A204.1 (cell line): ENCODE results near the gene KRTAP3-2.
"Not testable (repeated sequence)": the region's sequence is repeated elsewhere in the genome, so short reads cannot be mapped to it uniquely, and the experiment has no call there.

Experiments
- FAIRE-seq: peaks from 2 replicates; lab custom pipeline; 2012; peaks lifted over from hg19 to GRCh38; lab: Jason Lieb, UNC

The KRTAP3-2 gene

GRCh38 chr17:40999563-40999962, at the start of gene KRTAP3-2:
TSS of gene KRTAP3-2 (minus strand) at chr17:40999906. CDS start at chr17:40999853, 53 bp downstream.
- not testable (repeated sequence) for FAIRE-seq

- no peak for FAIRE-seq
These were observed 49.4 kb upstream of the KRTAP3-2 start for GRCh38 chr17:41049110-41049509.

DNA sequence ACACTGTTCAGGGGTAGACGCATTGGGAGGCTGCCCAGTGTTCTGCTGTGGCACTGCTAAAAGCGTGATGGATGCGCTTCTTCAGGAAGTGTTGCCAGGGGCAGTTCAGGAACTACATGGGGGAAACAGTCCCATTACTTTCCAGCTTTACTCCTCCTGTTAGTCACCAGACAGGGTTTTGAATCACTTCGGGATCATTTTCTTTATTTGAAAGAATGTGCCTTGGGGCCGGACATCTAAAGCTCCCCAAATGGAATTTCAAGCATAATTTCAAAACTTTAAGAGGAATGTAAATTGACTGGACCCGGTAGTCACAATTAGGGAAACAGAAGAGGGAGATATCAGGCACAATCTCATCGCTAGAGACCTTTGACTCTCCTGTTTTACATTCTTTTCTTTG, 48.7 kb upstream of the KRTAP3-2 start:
- FAIRE-seq, result no peak

GRCh38 chr17:41046735-41047465, 47.2 kb upstream of the KRTAP3-2 start, which contains the start of gene KRTAP2-1:
TSS of gene KRTAP2-1 (minus strand) at chr17:41047316. CDS start at chr17:41047267, 49 bp downstream.
- not testable (repeated sequence) for FAIRE-seq

DNA sequence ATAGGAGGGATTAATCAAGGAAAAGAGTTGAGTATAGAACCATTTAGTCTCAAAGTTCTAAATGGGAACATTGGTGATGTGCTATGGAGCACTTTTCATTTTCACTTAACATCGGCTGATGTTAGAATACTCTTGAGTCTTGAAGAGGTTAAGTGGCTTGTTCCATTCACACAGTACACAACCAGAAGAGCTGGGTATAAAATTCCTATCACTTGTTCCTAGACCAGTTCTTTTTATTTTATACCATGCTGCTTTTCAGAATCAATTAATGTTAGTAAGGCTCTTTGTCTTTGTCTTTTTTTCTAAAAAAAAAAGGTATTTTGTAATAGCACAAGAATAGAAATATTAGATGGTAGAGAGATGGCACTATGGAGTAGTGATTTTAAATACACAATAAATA, 43.2 kb upstream of the KRTAP3-2 start:
- FAIRE-seq, result no peak

DNA sequence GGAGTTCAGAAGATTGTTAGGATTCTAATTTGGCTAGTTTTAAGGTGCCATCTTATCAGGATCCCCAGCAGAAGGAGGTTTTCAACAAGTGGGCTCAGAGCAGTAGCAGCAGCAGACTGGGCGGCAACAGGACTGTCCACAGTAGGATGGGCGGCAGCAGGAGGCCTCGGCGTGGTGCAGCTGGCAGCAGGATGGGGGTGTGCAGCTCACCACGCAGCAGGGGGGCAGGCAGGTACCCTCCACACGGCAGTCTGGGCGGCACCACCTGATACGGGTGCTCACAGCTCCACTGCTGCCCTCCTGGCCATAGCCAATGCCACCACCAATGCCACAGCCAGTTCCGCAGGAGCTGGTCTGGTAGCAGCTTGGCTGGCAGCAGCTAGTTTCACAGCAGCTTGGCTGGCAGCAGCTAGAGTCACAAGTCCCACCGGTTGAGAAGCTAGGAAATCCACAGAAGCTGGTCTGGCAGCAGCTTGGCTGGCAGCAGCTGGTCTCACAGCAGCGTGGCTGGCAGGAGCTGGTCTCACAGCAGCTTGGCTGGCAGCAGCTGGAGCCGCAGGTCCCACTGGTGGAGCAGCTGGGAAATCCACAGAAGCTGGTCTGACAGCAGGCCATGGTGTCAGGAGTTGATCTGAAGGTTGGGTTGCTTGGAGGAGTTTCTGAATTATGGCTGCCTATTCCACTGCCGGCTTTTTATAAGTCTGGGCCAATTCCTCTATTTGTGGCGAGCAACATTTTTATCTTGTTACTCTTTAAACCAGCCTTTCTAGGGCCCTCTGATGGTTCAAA, 41.3 kb upstream of the KRTAP3-2 start, which contains the start of gene KRTAP1-1:
Gene KRTAP1-1, minus strand, starts transcription at position 668 of the 789 bp plus-strand sequence. Its CDS starts 53 bp downstream, at position 615.
- FAIRE-seq, result not testable (repeated sequence)

- no peak for FAIRE-seq
These were observed 38.2 kb upstream of the KRTAP3-2 start for GRCh38 chr17:41037853-41038350.

GRCh38 chr17:41034346-41034935, 34.7 kb upstream of the KRTAP3-2 start, which contains the start of gene KRTAP1-3:
TSS of gene KRTAP1-3 (minus strand) at chr17:41034874. CDS start at chr17:41034821, 53 bp downstream.
- FAIRE-seq, result not testable (repeated sequence)

DNA sequence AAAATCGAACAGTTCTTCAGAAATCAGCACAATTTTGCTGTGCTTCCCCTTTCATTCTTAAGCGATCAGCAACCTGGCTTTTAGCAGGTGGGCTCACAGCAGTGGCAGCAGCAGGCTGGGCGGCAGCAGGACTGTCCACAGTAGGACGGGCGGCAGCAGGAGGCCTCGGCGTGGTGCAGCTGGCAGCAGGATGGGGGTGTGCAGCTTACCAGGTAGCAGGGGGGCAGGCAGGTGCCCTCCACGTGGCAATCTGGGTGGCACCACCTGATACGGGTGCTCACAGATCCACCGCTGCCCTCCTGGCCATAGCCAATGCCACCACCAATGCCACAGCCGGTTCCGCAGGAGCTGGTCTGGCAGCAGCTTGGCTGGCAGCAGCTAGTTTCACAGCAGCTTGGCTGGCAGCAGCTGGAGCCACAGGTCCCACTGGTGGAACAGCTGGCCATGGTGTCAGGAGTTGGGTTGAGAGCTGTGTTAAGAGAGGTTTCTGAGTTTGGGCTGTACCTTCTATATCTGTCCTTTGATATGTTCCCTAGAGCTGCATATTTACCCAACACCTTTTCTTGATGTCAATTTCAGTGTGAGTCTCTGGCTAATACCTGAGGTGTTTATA, 30.0 kb upstream of the KRTAP3-2 start, which contains the start of gene KRTAP1-4:
Gene KRTAP1-4, minus strand, starts transcription at position 563 of the 613 bp plus-strand sequence. Its CDS starts 117 bp downstream, at position 446.
- FAIRE-seq, result no peak

DNA sequence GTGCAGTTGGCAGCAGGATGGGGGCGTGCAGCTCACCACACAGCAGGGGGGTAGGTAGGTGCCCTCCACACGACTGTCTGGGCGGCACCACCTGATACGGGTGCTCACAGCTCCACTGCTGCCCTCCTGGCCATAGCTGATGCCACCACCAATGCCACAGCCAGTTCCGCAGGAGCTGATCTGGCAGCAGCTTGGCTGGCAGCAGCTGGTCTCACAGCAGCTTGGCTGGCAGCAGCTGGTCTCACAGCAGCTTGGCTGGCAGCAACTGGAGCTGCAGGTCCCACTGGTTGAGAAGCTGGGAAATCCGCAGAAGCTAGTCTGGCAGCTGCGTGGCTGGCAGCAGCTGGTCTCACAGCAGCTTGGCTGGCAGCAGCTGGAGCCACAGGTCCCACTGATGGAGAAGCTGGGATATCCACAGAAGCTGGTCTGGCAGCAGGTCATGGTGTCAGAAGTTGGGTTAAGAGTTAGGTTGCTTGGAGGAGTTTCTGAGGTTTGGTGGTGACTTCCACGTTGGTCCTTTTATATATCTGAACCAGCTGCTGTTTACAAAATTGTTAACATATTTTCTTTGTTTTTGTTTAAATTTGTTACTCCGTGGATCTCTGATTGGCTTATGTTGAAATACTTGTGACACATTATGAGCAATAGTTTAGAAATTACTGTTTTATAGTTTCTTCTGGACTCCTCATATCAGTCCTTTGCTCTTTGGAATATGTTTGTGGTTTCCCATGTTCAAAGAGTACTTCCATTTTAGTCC, 27.2 kb upstream of the KRTAP3-2 start, which contains the start of gene KRTAP1-5:
Gene KRTAP1-5, minus strand, starts transcription at position 494 of the 757 bp plus-strand sequence. Its CDS starts 53 bp downstream, at position 441.
- no peak for FAIRE-seq

GRCh38 chr17:41024697-41025096, 25.0 kb upstream of the KRTAP3-2 start:
- FAIRE-seq, result no peak

GRCh38 chr17:41020336-41020735, 20.6 kb upstream of the KRTAP3-2 start:
- no peak for FAIRE-seq

GRCh38 chr17:41019415-41019814, 19.7 kb upstream of the KRTAP3-2 start:
- no peak for FAIRE-seq

DNA sequence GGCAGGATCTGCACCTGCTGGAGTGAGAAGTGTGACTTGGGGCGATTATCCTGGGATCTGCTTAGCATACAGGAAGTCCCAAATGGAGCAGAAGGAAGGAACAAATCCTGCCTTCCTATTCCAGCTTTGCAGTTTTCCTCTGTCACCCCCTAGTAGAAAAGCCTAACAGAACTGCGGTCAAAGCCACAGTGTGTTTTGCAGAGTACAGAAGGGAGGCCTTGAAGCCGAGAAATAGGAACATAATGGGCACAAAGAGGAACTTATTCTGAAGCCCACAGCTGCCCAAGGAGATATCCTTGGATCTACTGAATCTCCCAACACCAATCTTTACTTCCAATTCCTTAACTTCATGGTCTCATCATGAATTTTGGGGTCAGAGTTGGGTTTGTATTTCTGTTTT, 18.8 kb upstream of the KRTAP3-2 start:
- FAIRE-seq, result no peak

DNA sequence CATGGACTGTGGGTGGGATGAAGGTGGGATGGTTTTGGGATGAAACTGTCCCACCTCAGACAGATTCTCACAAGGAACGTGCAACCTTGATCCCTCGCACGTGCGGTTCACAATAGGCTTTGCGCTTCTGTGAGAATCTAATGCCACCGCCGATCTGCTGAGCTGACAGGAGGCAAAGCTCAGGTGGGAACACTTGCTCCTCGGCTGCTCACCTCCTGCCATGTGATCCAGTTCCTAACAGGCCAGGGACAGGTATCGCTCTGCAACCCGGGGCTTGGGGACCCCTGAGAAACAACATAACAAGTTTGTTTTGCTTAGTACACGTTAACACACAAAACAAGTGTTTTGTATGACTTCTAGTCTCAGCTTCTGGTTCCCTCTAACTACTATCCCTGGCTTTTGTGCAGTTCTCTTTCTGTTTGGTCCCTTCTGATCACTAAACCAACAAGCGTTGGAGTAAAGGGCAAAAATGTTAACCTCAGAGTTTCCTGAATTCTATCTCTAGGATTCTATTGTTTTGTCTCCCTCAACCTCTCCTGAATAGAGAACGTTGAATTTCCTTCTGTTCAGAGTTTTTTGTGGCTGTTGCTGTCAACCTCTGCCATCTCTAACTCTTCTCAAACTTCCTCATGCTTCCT, 17.0 kb upstream of the KRTAP3-2 start:
- no peak for FAIRE-seq

DNA sequence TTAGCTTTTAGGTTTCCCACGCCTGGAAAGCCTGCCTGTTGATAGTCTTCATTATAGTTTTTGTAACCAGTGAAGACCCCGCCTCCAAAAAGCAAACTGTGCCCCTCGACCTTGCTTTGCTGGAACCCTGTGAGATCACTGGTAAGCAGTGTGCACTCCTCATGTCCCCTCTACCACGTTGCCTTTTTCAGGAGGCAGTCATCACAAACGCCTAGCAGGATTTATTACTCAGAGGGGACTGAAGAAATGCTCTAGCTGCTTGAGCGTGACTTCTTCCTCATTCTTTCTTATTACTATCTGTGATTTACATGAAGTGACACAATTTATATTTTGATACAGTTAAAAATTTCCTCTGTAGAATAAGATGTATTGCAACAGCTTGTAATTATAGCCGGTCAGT, 15.7 kb upstream of the KRTAP3-2 start:
- FAIRE-seq, result no peak

DNA sequence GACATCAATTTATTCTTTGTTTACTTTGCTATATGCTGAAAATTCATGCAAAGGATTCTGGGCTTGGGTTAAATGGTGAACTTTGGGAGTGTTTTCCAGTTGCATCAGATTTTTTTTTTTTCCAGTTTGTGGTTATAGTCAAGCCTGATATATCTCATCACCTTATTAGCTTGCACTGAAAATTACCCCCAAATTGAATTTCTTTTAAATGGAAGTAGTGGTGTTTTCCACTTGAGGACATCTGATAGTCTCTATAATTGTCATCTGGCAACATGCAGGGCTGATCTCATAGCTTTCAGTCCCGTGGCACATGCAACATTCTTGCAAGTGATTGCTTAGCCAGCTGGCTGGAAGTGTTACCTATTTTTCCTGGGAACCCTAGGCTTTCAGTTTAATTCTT, 13.9 kb upstream of the KRTAP3-2 start:
- no peak for FAIRE-seq

DNA sequence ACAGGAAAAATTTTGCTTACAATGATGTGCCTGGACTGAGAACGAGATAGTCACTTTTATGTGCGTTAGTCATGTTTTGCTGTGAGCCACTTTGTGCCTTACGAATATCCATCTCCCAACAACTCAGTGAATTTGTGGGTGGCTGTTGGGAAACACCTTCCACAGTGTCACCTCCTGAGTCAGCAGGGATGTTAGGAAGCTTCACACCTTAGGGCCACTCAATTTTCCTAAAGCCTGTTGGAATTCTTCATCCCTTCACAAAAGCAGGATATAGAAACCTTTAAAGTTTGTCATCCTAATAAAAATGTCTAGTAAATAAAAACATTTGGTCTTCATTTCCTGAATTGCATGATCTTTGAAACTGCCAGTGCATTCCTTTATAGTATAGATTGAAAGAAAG, 13.5 kb upstream of the KRTAP3-2 start:
- no peak for FAIRE-seq

DNA sequence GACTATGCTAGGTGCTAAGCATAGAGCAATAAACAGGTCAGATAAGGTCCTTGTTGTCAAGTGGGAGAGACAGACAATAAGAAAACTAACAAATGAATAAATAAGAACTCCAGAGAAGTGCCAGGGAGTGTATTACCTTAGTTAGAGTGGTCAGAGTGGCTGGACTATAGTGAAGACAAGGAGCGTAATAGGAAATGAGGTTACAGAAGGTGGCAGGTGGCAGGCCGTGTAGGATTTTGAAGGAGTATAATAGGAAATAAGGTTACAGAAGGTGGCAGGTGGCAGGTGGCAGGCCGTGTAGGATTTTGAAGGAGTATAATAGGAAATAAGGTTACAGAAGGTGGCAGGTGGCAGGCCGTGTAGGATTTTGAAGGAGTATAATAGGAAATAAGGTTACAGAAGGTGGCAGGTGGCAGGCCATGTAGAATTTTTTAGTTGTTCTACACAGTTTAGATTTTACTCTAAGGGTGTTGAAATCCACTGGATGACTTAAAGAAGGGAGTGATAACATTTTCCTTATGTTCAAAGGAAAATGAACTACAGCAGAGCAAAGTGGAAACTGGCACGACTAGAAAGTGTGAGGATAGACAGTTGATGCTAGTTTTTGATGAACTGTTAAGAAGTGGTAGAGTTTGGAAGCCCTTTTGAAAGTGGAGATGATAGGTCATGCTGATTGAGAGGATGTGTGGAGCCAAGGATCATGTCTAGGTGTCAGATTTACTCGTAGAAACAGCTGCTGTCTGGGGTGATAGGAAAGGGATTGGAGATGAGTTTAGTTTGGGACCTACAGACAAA, 12.8 kb upstream of the KRTAP3-2 start:
- no peak for FAIRE-seq

DNA sequence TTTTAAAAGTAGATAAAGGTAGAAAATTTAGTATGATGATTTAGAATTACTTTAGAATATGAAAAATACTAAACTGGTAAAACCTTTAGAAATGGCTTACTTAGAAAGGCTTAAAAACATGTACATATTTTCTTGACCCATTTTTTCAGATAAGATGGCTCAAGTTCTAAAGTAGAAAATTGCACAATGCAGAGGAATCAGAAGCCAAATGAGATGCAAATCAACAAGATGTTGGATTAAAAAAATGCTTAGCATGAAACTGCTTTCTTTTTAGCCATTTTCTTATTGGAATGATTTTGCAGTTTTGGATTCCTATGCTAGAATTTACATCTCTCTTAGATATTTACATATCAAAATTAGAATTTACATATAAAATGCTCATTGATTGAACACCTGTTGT, 10.7 kb upstream of the KRTAP3-2 start:
- FAIRE-seq, result no peak
